AG10803 (cell line): Measurements from ENCODE around the gene SLC12A3.

Source experiments
- DNase-seq: peaks from one replicate; pipeline ENCODE4 v3.0.0; 2010; ENCODE audit warnings: low read depth
- H3K4me3 ChIP-seq: 2 replicates; pipeline ENCODE4 v1.5.1; 2011; ENCODE audit warnings: mild to moderate bottlenecking, low read length, control low read depth
- CTCF ChIP-seq: conservative IDR thresholded peaks from 2 replicates; pipeline ENCODE4 v1.5.1; 2011; ENCODE audit warnings: mild to moderate bottlenecking, low read length, control low read depth, inconsistent platforms

The SLC12A3 gene

GRCh38 chr16:56864960-56865359 is at the start of gene SLC12A3:
TSS of gene SLC12A3 (plus strand) at chr16:56865207. CDS start at chr16:56865236, 29 bp downstream.
- no peak within 1 kb of the TSS for H3K4me3 ChIP-seq
- no peak for DNase-seq
- TF ChIP-seq CTCF = no peak

DNA sequence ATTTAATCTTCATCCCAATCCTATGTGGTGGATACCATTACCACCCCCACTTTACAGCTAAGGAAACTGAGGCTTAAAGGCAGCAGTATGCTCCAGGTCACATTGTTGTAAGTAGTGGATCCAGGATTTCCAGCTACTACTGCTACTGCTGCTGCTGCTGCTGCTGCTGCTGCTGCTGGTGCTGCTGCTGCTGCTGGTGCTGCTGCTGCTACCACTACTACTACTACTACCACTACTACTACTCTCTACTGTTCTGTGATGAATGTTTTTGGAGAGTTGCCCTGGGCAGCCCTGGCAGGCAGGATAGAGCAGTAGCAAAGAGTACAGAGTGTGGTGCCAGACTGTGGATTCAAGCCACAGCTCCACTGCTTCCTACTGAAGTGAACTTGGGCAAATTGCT is 49.3 kb upstream of the SLC12A3 start:
- H3K4me3 ChIP-seq = no peak overlapping the region
- TF ChIP-seq CTCF = no peak
- DNase-seq = no peak

DNA sequence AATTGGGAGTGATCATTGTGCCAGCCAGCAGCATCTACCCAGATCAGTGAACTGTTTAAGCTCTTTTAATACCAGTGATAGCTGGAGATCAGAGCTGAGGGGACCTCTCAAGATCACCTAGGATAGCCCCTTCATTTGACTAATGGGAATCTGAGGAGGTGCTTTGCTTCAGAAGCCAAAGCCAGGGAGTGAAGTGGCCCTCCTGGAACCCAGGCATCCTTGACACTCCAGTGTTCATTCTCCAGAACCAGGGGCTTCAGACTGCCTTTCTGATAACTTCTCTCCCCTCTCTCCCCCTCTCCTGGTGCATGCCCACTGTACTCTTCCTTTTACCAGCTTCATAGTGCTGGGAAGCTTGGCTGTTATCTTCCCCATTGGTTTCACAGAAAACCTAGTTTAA is 48.0 kb upstream of the SLC12A3 start:
- no peak for DNase-seq
- H3K4me3 ChIP-seq = no peak overlapping the region
- TF ChIP-seq CTCF = no peak

- no peak for TF ChIP-seq CTCF
- DNase-seq = no peak
- H3K4me3 ChIP-seq = no peak overlapping the region
These were observed 47.1 kb upstream of the SLC12A3 start for GRCh38 chr16:56817938-56818337.

- H3K4me3 ChIP-seq = no peak overlapping the region
- no peak for TF ChIP-seq CTCF
- no peak for DNase-seq
These were observed 41.8 kb upstream of the SLC12A3 start for GRCh38 chr16:56823081-56823733.

DNA sequence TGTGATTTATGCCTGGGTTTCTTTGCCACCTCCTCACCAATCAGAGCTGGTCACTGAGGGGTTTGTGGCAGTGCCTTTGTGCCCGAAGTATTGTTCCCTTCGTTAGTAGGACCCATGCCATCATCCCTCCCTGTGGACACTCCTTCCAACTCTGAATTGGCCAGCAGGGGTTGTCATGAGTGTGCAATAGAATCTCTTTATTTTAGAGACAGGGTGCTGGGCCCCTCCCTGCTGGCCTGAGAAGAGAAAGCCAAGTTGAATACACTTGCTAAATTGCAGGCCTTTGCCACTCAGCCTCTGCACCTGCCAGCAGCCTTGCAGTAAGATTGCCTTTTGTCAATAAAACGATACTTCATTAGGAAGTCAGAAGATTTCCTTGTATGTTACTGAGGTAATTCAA is 40.7 kb upstream of the SLC12A3 start:
- peak; percentile 33 for DNase-seq
- H3K4me3 ChIP-seq = no peak overlapping the region
- peak; percentile 31 for TF ChIP-seq CTCF

DNA sequence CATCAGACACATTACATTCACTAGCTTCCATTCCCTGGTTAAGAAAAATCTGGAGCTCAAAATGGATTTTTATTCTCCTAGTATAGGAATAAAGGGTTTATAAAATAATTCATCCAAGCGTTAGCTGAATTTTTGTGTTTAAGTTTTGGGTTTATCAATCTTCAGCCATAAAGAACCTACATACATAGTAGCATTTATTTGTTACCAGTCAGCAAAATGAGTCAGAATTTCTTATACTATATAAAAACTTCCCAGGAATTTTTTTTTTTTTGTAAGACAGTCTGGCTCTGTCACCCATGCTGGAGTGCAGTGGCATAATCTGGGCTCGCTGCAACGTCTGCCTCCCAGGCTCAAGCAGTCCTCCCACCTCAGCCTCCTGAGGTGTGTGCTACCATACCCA is 40.2 kb upstream of the SLC12A3 start:
- no peak overlapping the region for H3K4me3 ChIP-seq
- no peak for TF ChIP-seq CTCF
- no peak for DNase-seq
